Left ventricle myocardium inferior (tissue), 1 donor: ENCODE results near the gene ANKS1B. TPM values are rescaled to one million over a fixed set of nuclear protein-coding genes. Genes with fewer than 3 reads are reported as not detected.
"Not testable (repeated sequence)": the region's sequence is repeated elsewhere in the genome, so short reads cannot be mapped to it uniquely, and the experiment has no call there.

Source experiments
- DNase-seq: peaks from one replicate; pipeline ENCODE4 v3.0.0-alpha.2; 2020
- H3K27ac ChIP-seq: fragments of 200-600 bp; replicated peaks from 2 replicates; pipeline ENCODE4 v1.8.0; 2021
- H3K27me3 ChIP-seq: fragments of 200-600 bp; 2 replicates; pipeline ENCODE4 v1.8.0; 2021; ENCODE audit warnings: low read depth
- H3K36me3 ChIP-seq: fragments of 200-600 bp; 2 replicates; pipeline ENCODE4 v1.8.0; 2021
- H3K4me1 ChIP-seq: fragments of 200-600 bp; 2 replicates; pipeline ENCODE4 v1.8.0; 2021
- H3K4me3 ChIP-seq: fragments of 200-600 bp; 2 replicates; pipeline ENCODE4 v1.8.0; 2021; ENCODE audit warnings: mild to moderate bottlenecking, moderate library complexity
- H3K9me3 ChIP-seq: fragments of 200-600 bp; replicated peaks from 2 replicates; pipeline ENCODE4 v1.8.0; 2021
- intact Hi-C: fragments of 100-400 bp; cut with micrococcal nuclease; formaldehyde crosslinking; loops from one replicate; pipeline ENCODE4 v1.11.0; 2022
- total RNA-seq: library from RNA; stranded (reverse); fragmentation: NEBNext Ultra II Directional; extraction: Animal tissue kit (Norgen Biotek cat#: 25700); gene quantifications from one replicate; pipeline ENCODE4 v1.2.1, GENCODE V29; 2021
- TF ChIP-seq, protein P1 (sequence below): fragments of 200-600 bp; IDR thresholded peaks from 2 replicates; pipeline ENCODE4 v1.8.0; 2021; ENCODE audit warnings: antibody characterized with exemption, mild to moderate bottlenecking, borderline replicate concordance
- donor health status: DM: no; HTN: yes; CAD: no; lungs with severe emphysema.

ANKS1B gene
- total RNA-seq, 1 donor from 2014 or later = 1.6 TPM

DNA sequence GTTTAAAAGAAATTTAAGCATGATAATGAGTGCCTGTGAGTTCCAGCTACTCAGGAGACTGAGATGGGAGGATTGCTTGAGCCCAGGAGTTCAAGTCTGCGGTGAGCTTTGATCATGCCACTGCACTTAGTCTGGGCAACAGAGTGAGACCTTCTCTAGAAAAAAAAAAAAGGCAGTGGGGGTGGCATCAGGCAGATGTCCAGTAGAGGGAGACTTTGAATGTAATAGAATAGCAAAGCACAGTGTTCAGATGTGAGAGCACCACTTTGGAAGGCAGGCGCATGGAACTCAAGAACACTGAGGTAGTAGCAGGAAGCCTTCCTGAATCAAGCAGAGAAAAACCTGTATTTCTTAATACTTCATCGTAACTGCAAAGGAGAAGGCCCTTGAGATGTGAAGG, 731.7 kb downstream of the ANKS1B start:
- TF ChIP-seq, protein P1, sequence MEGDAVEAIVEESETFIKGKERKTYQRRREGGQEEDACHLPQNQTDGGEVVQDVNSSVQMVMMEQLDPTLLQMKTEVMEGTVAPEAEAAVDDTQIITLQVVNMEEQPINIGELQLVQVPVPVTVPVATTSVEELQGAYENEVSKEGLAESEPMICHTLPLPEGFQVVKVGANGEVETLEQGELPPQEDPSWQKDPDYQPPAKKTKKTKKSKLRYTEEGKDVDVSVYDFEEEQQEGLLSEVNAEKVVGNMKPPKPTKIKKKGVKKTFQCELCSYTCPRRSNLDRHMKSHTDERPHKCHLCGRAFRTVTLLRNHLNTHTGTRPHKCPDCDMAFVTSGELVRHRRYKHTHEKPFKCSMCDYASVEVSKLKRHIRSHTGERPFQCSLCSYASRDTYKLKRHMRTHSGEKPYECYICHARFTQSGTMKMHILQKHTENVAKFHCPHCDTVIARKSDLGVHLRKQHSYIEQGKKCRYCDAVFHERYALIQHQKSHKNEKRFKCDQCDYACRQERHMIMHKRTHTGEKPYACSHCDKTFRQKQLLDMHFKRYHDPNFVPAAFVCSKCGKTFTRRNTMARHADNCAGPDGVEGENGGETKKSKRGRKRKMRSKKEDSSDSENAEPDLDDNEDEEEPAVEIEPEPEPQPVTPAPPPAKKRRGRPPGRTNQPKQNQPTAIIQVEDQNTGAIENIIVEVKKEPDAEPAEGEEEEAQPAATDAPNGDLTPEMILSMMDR = no peak
- H3K4me3 ChIP-seq = no peak overlapping the region
- intact Hi-C loops = no loop called here
- no peaks in the 10 kb centered on the region for H3K36me3 ChIP-seq
- no peak for DNase-seq
- H3K9me3 ChIP-seq = no peaks in the 10 kb centered on the region
- H3K27me3 ChIP-seq = no peaks in the 10 kb centered on the region
- H3K27ac ChIP-seq = no peak overlapping the region
- no peaks in the 10 kb centered on the region for H3K4me1 ChIP-seq

DNA sequence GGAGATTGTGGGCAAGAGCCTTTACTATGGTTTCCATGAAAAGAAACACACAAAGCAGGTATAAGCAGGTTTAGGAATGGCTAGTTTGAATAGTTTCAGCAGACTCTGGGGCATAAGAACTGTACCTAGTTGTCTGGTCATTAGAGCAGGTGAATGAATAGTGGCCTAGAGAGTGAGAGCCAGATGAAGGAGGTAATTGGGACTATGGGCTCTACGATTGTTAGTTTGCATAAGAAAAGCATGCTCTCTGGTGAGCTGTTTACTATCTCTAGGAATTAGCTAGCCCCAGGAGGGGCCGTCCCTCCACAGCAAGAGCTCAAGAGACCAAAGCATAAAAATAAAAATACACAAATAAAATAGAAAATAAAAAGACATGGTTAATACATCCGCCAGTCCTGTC, 734.6 kb downstream of the ANKS1B start:
- no peak overlapping the region for H3K4me3 ChIP-seq
- DNase-seq = no peak
- intact Hi-C loops = no loop called here
- no peaks in the 10 kb centered on the region for H3K9me3 ChIP-seq
- TF ChIP-seq, protein P1 = no peak
- H3K27ac ChIP-seq = no peak overlapping the region
- H3K36me3 ChIP-seq = no peaks in the 10 kb centered on the region
- H3K27me3 ChIP-seq = no peaks in the 10 kb centered on the region
- no peaks in the 10 kb centered on the region for H3K4me1 ChIP-seq

DNA sequence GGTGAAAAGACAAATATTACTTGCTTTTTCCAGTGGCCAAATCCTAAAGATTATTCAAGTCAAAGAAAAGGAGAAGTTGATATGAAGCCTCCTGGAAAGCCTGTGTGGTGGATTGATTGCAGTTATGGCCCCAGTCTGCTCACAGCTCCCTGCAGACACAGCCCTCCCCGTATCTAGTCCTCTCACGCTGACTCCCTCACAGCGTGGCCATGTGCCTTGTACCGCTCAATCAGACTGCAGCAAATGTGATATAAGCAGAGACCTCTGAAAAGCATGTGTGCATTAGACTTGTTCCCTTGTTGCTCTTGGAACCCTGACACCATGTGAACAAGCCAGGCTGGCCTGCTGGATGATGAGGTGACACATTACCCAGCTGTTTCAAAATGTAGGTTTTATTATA, 735.2 kb downstream of the ANKS1B start:
- H3K4me1 ChIP-seq = no peaks in the 10 kb centered on the region
- intact Hi-C loops = no loop called here
- no peak overlapping the region for H3K4me3 ChIP-seq
- H3K27ac ChIP-seq = no peak overlapping the region
- TF ChIP-seq, protein P1 = no peak
- H3K27me3 ChIP-seq = no peaks in the 10 kb centered on the region
- H3K9me3 ChIP-seq = no peaks in the 10 kb centered on the region
- H3K36me3 ChIP-seq = no peaks in the 10 kb centered on the region
- DNase-seq = no peak

DNA sequence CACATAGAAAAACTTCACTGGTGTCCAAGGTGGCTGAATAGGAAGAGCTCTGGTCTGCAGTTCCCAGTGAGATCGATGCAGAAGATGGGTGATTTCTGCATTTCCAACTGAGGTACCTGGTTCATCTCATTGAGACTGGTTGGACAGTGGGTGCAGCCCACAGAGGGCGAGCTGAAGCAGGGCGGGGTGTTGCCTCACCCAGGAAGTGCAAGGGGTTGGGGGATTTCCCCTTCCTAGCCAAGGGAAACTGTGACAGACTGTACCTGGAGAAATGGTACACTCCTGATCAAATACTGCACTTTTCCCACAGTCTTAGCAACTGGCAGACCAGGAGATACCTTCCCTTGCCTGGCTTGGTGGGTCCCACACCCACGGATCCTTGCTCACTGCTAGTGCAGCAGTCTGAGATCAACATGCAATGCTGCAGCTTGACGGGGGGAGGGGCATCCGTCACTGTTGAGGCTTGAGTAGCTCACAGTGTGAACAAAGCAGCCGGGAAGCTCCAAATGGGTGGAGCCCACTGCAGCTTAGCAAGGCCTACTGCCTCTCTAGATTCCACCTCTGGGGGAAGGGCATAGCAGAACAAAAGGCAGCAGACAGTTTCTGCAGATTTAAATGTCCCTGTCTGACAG, 746.7 kb downstream of the ANKS1B start:
- H3K27ac ChIP-seq, H3K4me3 ChIP-seq, DNase-seq, H3K4me1 ChIP-seq, H3K36me3 ChIP-seq, intact Hi-C loops, H3K27me3 ChIP-seq: not testable (repeated sequence)
- peaks cover 12% of the 10 kb centered on the region for H3K9me3 ChIP-seq

DNA sequence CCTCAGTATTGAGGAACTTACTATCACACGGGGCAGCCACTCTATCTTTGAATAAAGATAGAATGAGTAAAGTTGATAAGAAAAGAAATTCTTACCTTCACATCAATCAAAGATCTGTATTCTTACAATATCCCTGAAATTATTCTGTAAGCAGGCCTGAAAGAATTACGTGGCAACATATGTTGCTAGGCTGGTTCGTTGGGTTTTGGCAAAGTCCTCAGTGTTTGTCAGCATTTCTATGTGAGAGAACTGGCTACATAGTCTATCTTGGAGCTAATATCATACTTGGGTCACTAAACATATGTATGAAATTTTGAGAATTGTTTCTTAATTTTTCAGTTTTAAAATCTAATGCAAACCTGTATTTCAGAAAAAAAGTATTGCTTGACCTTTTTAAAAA, 749.4 kb downstream of the ANKS1B start:
- TF ChIP-seq, protein P1 = no peak
- intact Hi-C loops = no loop called here
- Histone ChIP-seq H3K27ac (no peak overlapping the region), H3K4me3 (no peak overlapping the region), H3K9me3 (no peaks in the 10 kb centered on the region), H3K27me3 (no peaks in the 10 kb centered on the region), H3K4me1 (no peaks in the 10 kb centered on the region), H3K36me3 (no peaks in the 10 kb centered on the region)
- DNase-seq = no peak

DNA sequence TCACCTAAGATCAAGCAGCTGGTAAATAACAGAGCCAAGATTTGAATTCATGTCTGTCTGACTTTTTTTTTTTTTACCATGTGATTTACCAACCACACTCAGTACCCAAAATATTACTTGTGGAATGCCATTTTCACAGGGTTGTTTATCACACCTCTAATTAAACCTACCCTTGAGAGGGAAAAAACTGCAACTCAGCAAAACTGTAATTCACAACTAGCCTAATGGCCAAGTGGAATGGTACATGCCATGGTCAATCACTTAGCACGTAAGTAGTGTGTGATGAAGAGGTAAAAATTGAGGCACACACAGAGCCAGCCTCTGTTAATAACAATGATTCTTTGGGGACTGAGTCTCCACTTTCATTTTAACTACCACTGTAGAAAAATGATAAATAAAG, 750.0 kb downstream of the ANKS1B start:
- intact Hi-C loops = no loop called here
- H3K4me3 ChIP-seq = no peak overlapping the region
- TF ChIP-seq, protein P1 = no peak

More for the DNA sequence above, 750.0 kb downstream of the ANKS1B start:
- no peaks in the 10 kb centered on the region for H3K9me3 ChIP-seq
- H3K27ac ChIP-seq = no peak overlapping the region
- no peaks in the 10 kb centered on the region for H3K27me3 ChIP-seq
- H3K4me1 ChIP-seq = no peaks in the 10 kb centered on the region
- no peaks in the 10 kb centered on the region for H3K36me3 ChIP-seq
- DNase-seq = no peak
